Measurements from ENCODE around the gene CLCN7. TPM values are rescaled to one million over a fixed set of nuclear protein-coding genes. Genes with fewer than 3 reads are reported as not detected.

CLCN7 gene
- total RNA-seq, 1 experiment from 2014 or later = 8.9 TPM

DNA sequence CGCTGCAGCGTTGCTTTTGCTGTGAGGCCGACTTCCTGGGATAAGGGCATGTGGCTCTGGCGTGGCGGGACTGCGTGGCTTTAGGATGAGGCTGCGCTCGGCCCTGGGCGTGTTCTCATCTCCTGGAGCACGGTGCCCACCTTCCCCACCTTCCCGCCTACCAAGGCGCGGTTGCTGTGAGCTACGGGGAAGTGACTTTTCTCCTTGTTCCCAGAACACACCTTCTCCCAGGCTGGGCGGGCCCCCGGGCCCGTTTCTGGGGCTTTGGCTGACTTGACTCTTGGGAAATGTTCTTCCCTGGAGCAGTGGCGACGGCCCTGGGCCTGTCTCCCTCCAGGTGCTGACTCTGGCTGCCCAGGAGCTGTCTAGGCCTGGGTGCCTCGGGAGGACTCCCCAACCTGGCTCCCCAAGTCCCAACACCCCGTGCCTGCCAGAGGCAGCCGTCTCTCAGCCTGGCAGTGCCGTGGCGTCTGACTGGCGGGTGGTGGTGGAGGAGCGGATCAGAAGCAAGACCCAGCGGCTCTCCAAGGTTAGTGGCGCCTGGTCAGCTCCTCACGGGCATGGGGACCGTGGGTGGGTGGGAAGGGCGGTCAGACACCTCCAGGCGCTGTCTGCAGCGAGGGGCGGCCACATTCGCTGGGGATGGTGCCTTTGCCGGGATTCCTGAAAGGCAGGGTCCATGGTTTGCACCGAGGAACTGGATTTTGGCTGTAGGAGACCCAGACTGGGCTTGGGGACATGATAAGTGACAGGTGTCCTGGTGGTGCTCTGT, 30.4 kb upstream of the CLCN7 start:
- Histone ChIP-seq H2AFZ (ENCODE audit: low read length) (no peak overlapping the region), H3K27me3 (ENCODE audit: low read length) (no peaks in the 10 kb centered on the region), H3K9me2 (replicated peaks; ENCODE audit: insufficient read depth, low read length) (no peaks in the 10 kb centered on the region), H3K4me1 (ENCODE audit: low read length) (no peaks in the 10 kb centered on the region), H3K9me3 (ENCODE audit: low read length) (no peaks in the 10 kb centered on the region), H3K36me3 (ENCODE audit: insufficient read depth, low read length) (no peaks in the 10 kb centered on the region), H3K9ac (ENCODE audit: low read length) (no peak overlapping the region), H4K20me1 (ENCODE audit: insufficient read depth, low read depth, low read length) (no peaks in the 10 kb centered on the region), H3K79me2 (ENCODE audit: low read length) (no peaks in the 10 kb centered on the region), H3K4me3 (ENCODE audit: low read length) (no peak overlapping the region), H3K4me2 (ENCODE audit: low read depth, low read length, poor library complexity, severe bottlenecking) (no peak overlapping the region), H3K27ac (ENCODE audit: low read length) (no peak overlapping the region)
- DNase-seq = no peak

DNA sequence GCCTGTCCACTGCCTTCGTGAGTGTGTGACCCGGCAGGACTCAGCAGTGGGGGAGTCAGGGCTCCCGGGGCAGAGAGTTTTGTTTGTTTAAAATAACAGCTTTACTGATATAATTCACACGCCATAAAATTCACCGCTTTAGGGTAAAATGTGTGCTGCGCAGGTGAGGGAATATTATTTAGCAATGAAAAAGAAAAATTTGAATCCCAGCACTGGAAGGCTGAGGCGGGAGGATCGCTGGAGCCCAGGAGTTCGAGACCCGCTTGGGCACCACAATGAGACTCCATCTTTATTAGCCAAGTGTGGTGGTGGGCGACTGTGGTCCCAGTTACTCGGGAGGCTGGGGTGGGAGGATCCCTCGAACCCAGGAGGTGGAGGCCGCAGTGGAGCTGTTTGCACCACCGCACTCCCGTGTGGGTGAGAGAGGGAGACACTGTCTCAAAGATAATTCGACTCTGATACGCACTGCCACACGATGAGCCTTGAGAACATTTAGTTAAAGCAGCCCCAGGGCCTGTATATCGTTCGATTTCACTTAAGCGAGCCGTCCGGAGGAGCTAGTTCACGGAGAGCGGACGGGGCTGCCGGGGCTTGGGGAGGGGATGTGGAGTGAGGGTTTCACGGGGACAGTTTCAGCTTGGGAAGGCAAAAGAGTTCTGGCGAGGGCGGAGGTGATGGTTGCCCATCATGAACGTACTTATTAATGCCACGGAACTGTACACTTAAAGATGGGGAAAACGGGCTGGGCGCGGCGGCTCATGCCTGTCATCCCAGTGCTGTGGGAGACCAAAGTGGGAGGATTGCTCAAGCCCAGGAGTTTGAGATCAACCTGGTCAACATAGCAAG, 28.5 kb upstream of the CLCN7 start:
- H3K4me3 ChIP-seq (ENCODE audit: low read length) = no peak overlapping the region
- no peaks in the 10 kb centered on the region for H3K9me3 ChIP-seq (ENCODE audit: low read length)
- no peak overlapping the region for H3K4me2 ChIP-seq (ENCODE audit: low read depth, low read length, poor library complexity, severe bottlenecking)
- no peaks in the 10 kb centered on the region for H3K36me3 ChIP-seq (ENCODE audit: insufficient read depth, low read length)
- no peaks in the 10 kb centered on the region for H3K9me2 ChIP-seq (replicated peaks; ENCODE audit: insufficient read depth, low read length)
- no peak overlapping the region for H3K27ac ChIP-seq (ENCODE audit: low read length)
- no peaks in the 10 kb centered on the region for H4K20me1 ChIP-seq (ENCODE audit: insufficient read depth, low read depth, low read length)
- no peak overlapping the region for H3K9ac ChIP-seq (ENCODE audit: low read length)
- H3K79me2 ChIP-seq (ENCODE audit: low read length) = no peaks in the 10 kb centered on the region
- no peaks in the 10 kb centered on the region for H3K4me1 ChIP-seq (ENCODE audit: low read length)
- no peak overlapping the region for H2AFZ ChIP-seq (ENCODE audit: low read length)
- DNase-seq = no peak
- no peaks in the 10 kb centered on the region for H3K27me3 ChIP-seq (ENCODE audit: low read length)

DNA sequence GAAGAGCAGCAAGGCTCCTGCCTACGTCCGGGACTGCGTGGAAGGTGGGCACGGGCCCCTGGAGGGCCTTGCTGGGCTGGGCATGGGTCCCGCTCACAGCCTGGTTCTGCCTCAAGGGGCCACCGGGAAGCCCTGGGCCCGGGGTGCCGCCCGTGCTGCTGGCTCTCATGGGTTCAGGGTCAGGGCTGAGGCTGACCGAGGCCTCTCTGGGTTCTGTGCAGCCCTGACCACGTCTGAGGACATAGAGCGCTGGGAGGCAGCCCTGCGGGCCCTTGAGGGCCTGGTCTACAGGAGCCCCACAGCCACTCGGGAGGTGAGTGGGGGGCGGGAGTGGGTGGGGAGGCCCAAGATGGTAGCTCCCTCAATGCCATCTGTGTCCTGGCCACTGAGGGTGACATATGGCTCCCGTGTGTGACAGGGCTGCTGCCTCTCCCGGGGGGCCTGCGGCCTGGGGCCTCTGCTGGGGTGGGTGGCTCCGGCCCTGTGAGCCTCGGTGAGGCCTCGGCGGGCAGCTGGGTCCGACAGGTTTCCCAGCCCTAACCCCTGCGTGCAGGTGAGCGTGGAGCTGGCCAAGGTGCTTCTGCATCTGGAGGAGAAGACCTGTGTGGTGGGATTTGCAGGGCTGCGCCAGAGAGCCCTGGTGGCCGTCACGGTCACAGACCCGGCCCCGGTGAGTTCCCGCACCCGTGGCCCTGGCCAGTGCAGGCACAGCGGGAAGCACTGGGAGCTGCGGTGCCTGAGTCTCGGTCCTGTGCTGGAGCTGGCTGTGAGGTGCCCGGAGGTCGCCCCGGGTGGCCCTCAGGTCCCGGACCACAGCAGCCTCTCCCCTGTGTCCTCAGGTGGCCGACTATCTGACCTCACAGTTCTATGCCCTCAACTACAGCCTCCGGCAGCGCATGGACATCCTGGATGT, 27.5 kb upstream of the CLCN7 start:
- Histone ChIP-seq H3K4me3 (ENCODE audit: low read length) (no peak overlapping the region), H4K20me1 (ENCODE audit: insufficient read depth, low read depth, low read length) (no peaks in the 10 kb centered on the region), H3K4me2 (ENCODE audit: low read depth, low read length, poor library complexity, severe bottlenecking) (no peak overlapping the region), H3K36me3 (ENCODE audit: insufficient read depth, low read length) (no peaks in the 10 kb centered on the region), H3K27ac (ENCODE audit: low read length) (no peak overlapping the region), H3K4me1 (ENCODE audit: low read length) (no peaks in the 10 kb centered on the region), H3K79me2 (ENCODE audit: low read length) (no peaks in the 10 kb centered on the region), H2AFZ (ENCODE audit: low read length) (no peak overlapping the region), H3K9me3 (ENCODE audit: low read length) (no peaks in the 10 kb centered on the region), H3K9me2 (replicated peaks; ENCODE audit: insufficient read depth, low read length) (no peaks in the 10 kb centered on the region), H3K27me3 (ENCODE audit: low read length) (no peaks in the 10 kb centered on the region), H3K9ac (ENCODE audit: low read length) (no peak overlapping the region)
- no peak for DNase-seq

DNA sequence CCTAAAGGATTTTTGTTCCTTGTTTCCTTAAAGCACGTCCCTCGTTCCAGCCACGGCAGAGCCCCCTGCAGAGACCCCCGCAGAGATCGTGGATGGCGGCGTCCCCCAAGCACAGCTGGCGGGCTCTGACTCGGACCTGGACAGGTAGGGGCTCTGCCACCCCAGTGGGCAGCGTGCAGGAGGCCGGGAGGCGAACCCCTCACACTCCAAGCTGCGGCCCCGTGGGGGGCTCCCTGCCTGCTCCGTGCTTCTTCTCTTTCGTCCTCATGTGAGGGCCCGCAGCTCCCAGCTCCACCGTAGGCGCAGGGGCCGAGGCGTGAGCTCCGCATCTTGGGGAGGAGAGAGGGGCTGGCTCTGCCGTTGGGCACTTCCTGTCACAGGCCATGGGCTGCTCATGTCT, 26.8 kb upstream of the CLCN7 start:
- Histone ChIP-seq H3K4me2 (ENCODE audit: low read depth, low read length, poor library complexity, severe bottlenecking) (no peak overlapping the region), H3K27ac (ENCODE audit: low read length) (no peak overlapping the region), H3K9ac (ENCODE audit: low read length) (no peak overlapping the region), H2AFZ (ENCODE audit: low read length) (no peak overlapping the region), H3K9me2 (replicated peaks; ENCODE audit: insufficient read depth, low read length) (no peaks in the 10 kb centered on the region), H3K36me3 (ENCODE audit: insufficient read depth, low read length) (no peaks in the 10 kb centered on the region), H3K4me1 (ENCODE audit: low read length) (no peaks in the 10 kb centered on the region), H3K9me3 (ENCODE audit: low read length) (no peaks in the 10 kb centered on the region), H3K27me3 (ENCODE audit: low read length) (no peaks in the 10 kb centered on the region), H4K20me1 (ENCODE audit: insufficient read depth, low read depth, low read length) (no peaks in the 10 kb centered on the region), H3K4me3 (ENCODE audit: low read length) (no peak overlapping the region), H3K79me2 (ENCODE audit: low read length) (no peaks in the 10 kb centered on the region)
- DNase-seq = no peak

DNA sequence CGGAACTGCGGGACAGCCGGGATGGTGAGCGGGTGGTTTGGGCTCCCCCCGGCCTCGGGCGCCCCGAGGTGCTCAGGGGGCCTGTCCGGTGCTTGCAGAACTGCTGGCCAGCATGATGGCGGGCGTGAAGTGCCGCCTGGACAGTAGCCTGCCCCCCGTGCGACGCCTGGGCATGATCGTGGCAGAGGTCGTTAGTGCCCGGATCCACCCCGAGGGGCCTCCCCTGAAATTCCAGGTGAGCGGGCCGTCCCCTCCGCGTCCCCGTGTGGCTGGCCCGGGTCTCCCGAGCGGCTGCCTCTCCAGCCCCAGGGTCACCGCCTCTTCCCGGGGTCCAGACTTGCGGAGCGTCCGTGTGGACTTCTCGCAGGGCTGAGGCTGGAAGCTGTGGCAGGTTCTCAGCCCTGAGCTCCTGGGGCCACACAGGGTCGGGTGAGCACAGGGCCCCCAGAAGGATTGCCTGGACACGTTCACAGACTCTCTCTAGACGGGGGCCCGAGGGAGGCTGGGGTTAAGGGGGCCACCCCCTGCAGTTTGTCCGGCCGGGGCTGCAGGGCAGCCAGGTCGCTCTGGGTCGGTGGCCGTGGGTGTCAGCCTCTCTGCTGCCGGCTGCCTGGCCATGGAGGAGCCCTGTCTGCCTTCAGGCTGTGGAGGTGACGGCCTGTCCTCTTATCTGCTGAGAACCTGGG, 25.8 kb upstream of the CLCN7 start:
- H3K36me3 ChIP-seq (ENCODE audit: insufficient read depth, low read length) = no peaks in the 10 kb centered on the region
- no peaks in the 10 kb centered on the region for H3K9me3 ChIP-seq (ENCODE audit: low read length)
- H3K79me2 ChIP-seq (ENCODE audit: low read length) = no peaks in the 10 kb centered on the region
- no peaks in the 10 kb centered on the region for H3K9me2 ChIP-seq (replicated peaks; ENCODE audit: insufficient read depth, low read length)
- no peaks in the 10 kb centered on the region for H3K27me3 ChIP-seq (ENCODE audit: low read length)
- H4K20me1 ChIP-seq (ENCODE audit: insufficient read depth, low read depth, low read length) = no peaks in the 10 kb centered on the region
- no peak overlapping the region for H3K4me2 ChIP-seq (ENCODE audit: low read depth, low read length, poor library complexity, severe bottlenecking)
- H2AFZ ChIP-seq (ENCODE audit: low read length) = no peak overlapping the region
- H3K27ac ChIP-seq (ENCODE audit: low read length) = no peak overlapping the region
- no peak overlapping the region for H3K9ac ChIP-seq (ENCODE audit: low read length)
- DNase-seq = no peak
- H3K4me3 ChIP-seq (ENCODE audit: low read length) = no peak overlapping the region
- no peaks in the 10 kb centered on the region for H3K4me1 ChIP-seq (ENCODE audit: low read length)

DNA sequence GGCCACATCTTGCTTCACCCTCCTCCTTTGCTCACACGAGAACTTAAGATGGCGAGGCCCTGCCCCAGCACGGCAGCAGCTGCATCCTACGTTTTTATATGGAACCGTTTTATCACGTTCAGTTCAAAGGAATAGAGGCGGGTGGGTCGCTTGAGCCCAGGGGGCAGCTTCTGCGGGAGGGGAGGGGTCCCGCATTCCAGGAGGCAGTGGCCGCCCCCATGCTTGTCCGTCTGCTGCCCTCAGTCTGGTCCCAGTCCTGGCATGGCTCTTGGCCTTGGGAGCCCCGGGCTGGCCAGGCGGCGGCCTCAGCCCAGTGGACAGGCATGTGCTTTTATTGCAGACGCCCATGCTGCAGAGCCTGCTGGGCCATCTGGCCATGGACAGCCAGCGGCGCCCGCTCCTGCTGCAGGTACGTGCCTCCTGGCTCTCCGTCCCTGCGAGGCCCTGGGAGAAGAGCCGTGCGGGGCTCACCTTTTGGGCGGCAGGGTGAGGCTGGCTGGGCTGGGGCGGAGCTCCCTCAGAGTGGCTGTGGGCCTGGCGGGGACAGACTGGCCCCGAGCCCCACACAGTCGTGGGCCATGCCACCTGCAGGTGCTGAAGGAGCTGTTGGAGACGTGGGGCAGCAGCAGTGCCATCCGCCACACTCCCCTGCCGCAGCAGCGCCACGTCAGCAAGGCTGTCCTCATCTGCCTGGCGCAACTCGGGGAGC, 25.1 kb upstream of the CLCN7 start:
- Histone ChIP-seq H3K4me1 (ENCODE audit: low read length) (0 out of 2 replicates have a peak, but pooled peaks cover under 1% of the 10 kb centered on the region), H3K27me3 (ENCODE audit: low read length) (no peaks in the 10 kb centered on the region), H4K20me1 (ENCODE audit: insufficient read depth, low read depth, low read length) (no peaks in the 10 kb centered on the region), H3K9me3 (ENCODE audit: low read length) (no peaks in the 10 kb centered on the region), H3K4me3 (ENCODE audit: low read length) (no peak overlapping the region), H2AFZ (ENCODE audit: low read length) (no peak overlapping the region), H3K27ac (ENCODE audit: low read length) (no peak overlapping the region), H3K4me2 (ENCODE audit: low read depth, low read length, poor library complexity, severe bottlenecking) (no peak overlapping the region), H3K36me3 (ENCODE audit: insufficient read depth, low read length) (no peaks in the 10 kb centered on the region), H3K9ac (ENCODE audit: low read length) (no peak overlapping the region), H3K79me2 (ENCODE audit: low read length) (peaks cover 3% of the 10 kb centered on the region), H3K9me2 (replicated peaks; ENCODE audit: insufficient read depth, low read length) (no peaks in the 10 kb centered on the region)
- DNase-seq = no peak

DNA sequence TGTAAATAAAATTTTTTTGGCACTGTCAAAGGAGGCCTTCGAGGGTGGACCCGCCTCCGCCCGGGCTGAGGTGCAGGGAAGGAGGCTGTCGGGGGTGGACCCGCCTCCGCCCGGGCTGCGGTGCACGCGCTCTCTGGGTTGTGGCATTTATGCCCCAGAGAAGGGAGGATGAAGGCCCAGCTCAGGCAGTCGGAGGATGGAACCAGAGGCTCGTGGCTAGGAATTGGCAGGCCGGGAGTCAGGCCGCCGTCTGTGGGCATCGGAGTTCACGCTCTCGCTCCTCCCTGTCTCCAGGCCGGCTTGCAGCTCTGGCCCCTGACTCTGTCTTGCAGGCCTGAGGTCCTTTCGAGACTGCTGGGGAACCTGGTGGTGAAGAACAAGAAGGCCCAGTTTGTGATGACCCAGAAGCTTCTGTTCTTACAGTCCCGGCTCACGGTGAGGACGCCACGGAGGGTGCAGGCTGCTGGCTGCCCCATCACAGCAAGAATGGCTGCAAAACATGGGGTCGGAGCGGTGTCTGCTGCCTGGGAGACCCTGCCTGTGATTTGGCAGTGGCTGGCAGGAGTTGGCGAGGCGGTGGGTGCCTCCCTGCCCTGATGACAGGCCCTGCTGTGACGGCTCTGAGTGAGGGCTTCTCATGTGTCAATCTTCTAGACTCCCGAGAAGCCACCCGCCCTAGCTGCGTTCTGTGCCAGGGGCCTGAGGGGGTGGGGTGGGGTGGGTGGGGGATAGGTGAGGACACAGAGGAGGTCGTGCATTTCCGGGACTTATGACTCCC, 24.3 kb upstream of the CLCN7 start:
- Histone ChIP-seq H3K9ac (ENCODE audit: low read length) (no peak overlapping the region), H2AFZ (ENCODE audit: low read length) (no peak overlapping the region), H3K36me3 (ENCODE audit: insufficient read depth, low read length) (no peaks in the 10 kb centered on the region), H3K79me2 (ENCODE audit: low read length) (peaks cover 12% of the 10 kb centered on the region), H3K27me3 (ENCODE audit: low read length) (no peaks in the 10 kb centered on the region), H3K9me3 (ENCODE audit: low read length) (no peaks in the 10 kb centered on the region), H4K20me1 (ENCODE audit: insufficient read depth, low read depth, low read length) (no peaks in the 10 kb centered on the region), H3K4me3 (ENCODE audit: low read length) (no peak overlapping the region), H3K27ac (ENCODE audit: low read length) (no peak overlapping the region), H3K9me2 (replicated peaks; ENCODE audit: insufficient read depth, low read length) (no peaks in the 10 kb centered on the region), H3K4me2 (ENCODE audit: low read depth, low read length, poor library complexity, severe bottlenecking) (no peak overlapping the region), H3K4me1 (ENCODE audit: low read length) (peaks cover 8% of the 10 kb centered on the region)
- no peak for DNase-seq

Data from Karpas-422 (cell line).